Natural killer cell (primary cell): Measurements from ENCODE around the gene SNED1. TPM values are rescaled to one million over a fixed set of nuclear protein-coding genes. Genes with fewer than 3 reads are reported as not detected.

ENCODE experiments used
- ATAC-seq, 3 donors: fragments of 150-1000 bp in 2 of 3; fragments of 200-7000 bp in 1 of 3; cut with Tn5 transposase; 1 replicate in 1 of 3; 2 replicates in 2 of 3; pipeline ENCODE4 v1.10.0; 2021; ENCODE audit warnings: mild to moderate bottlenecking in 2 of 3, moderate library complexity in 2 of 3
- DNase-seq, 2 donors: peaks; one replicate each; pipeline versions ENCODE4 v3.0.0 to v3.0.0-alpha.2; 2013 to 2021; ENCODE audit warnings: mixed read lengths in 1 of 2
- H3K27ac ChIP-seq: one replicate; pipeline ENCODE4 v1.5.1; 2013; ENCODE audit warnings: mild to moderate bottlenecking, low read length
- H3K27me3 ChIP-seq: one replicate; pipeline ENCODE4 v1.6.1; 2013; ENCODE audit warnings: low read length; ENCODE audit not compliant: control insufficient read depth, insufficient read depth
- H3K36me3 ChIP-seq: one replicate; pipeline ENCODE4 v1.6.1; 2013; ENCODE audit warnings: low read length; ENCODE audit not compliant: control insufficient read depth, insufficient read depth
- H3K4me1 ChIP-seq: one replicate; pipeline ENCODE4 v1.6.1; 2013; ENCODE audit warnings: low read length; ENCODE audit not compliant: control insufficient read depth, insufficient read depth
- H3K4me3 ChIP-seq: one replicate; pipeline ENCODE4 v1.5.1; 2013; ENCODE audit warnings: low read length
- H3K9me3 ChIP-seq: one replicate; pipeline ENCODE4 v1.6.1; 2013; ENCODE audit warnings: low read length; ENCODE audit not compliant: control insufficient read depth, insufficient read depth
- H3K27ac Mint-ChIP-seq, 2 donors: one replicate each; pipeline ENCODE4 v1.8.0; 2022; ENCODE audit warnings: mild to moderate bottlenecking in 2 of 2, mixed read lengths in 2 of 2, moderate library complexity in 1 of 2
- H3K27me3 Mint-ChIP-seq, 2 donors: one replicate each; pipeline ENCODE4 v1.8.0; 2022; ENCODE audit warnings: low read depth in 2 of 2, mixed read lengths in 2 of 2
- H3K36me3 Mint-ChIP-seq: one replicate; pipeline ENCODE4 v1.8.0; 2022; ENCODE audit warnings: mixed read lengths
- H3K4me1 Mint-ChIP-seq, 2 donors: one replicate each; pipeline ENCODE4 v1.8.0; 2022; ENCODE audit warnings: mixed read lengths in 2 of 2
- H3K4me3 Mint-ChIP-seq: one replicate; pipeline ENCODE4 v1.8.0; 2022; ENCODE audit warnings: mild to moderate bottlenecking, moderate library complexity, mixed read lengths
- H3K9me3 Mint-ChIP-seq, 2 donors: one replicate each; pipeline ENCODE4 v1.8.0; 2022; ENCODE audit warnings: mixed read lengths in 2 of 2
- WGBS: methylation state at CpG from one replicate; pipeline ENCODE4 v1.1.7; 2013; ENCODE audit warnings: missing lambda C conversion rate; ENCODE audit not compliant: insufficient coverage; 5-methylcytosine and 5-hydroxymethylcytosine counted together
- intact Hi-C: fragments of 100-400 bp; cut with micrococcal nuclease; formaldehyde crosslinking; loops from one replicate; pipeline ENCODE4 v1.14.2; 2022
- total RNA-seq, 4 donors: library from RNA; stranded (reverse); fragments of 120-200 nt in 1 of 4; gene quantifications; one replicate each; pipeline versions ENCODE4 v1.2.3 to v1.2.4, GENCODE V29; 2013 to 2022
- TF ChIP-seq, protein P1 (sequence below): fragments of 200-600 bp; IDR thresholded peaks from one replicate; pipeline ENCODE4 v1.8.0; 2022; ENCODE audit warnings: antibody characterized with exemption

SNED1 gene
- total RNA-seq, 3 donors from 2014 or later (not counting 1 experiment from before 2014, with no cell fraction given): 0.97 to 4.9 (median 2.5) TPM

DNA sequence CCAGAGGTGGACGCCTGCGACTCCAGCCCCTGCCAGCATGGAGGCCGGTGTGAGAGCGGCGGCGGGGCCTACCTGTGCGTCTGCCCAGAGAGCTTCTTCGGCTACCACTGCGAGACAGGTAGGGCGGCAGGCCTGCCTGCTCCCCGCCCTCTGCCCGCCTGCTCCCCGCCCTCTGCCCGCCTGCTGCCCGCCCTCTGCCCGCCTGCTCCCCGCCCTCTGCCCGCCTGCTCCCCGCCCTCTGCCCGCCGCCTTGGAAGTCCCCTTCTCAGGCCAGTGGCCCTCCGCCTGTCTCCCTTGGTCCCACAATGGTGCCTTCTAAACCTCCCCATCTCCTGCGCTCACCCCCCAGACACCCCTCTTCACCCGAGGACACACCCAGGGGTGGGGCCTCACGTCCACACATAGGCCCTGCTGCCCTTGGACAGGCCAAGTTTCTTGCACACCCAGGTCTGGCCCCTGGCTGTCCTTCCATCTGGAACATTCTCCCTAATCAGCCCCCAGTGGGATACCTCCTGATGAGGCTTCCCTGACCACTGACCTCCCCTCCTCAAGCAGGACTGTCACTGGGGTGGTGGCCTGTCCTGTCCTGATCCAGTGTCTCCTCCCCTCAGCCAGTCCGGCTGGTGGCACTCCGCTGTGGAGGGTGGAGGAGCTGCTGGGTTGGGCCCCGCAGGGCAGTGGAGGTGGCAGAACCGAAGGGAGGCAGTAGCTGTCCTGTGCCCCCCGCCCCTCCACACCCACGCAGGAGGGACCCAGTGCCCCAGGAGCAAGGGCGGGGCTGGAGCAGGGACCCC lies 65.8 kb downstream of the SNED1 start:
- H3K4me1 ChIP-seq: peaks cover 6% of the 10 kb centered on the region
- intact Hi-C loops: no loop called here
- Mint-ChIP-seq H3K4me1 (peaks cover 0 to 4% of the 10 kb centered on the region in 2 donors), H3K4me3 (peak overlapping the region; percentile 66), H3K27ac (no peak overlapping the region), H3K9me3 (no peaks in the 10 kb centered on the region), H3K27me3 (no peaks in the 10 kb centered on the region), H3K36me3 (no peaks in the 10 kb centered on the region)
- ATAC-seq: peak in 2 of 3 donors; percentile 40 to 84
- TF ChIP-seq, protein P1, sequence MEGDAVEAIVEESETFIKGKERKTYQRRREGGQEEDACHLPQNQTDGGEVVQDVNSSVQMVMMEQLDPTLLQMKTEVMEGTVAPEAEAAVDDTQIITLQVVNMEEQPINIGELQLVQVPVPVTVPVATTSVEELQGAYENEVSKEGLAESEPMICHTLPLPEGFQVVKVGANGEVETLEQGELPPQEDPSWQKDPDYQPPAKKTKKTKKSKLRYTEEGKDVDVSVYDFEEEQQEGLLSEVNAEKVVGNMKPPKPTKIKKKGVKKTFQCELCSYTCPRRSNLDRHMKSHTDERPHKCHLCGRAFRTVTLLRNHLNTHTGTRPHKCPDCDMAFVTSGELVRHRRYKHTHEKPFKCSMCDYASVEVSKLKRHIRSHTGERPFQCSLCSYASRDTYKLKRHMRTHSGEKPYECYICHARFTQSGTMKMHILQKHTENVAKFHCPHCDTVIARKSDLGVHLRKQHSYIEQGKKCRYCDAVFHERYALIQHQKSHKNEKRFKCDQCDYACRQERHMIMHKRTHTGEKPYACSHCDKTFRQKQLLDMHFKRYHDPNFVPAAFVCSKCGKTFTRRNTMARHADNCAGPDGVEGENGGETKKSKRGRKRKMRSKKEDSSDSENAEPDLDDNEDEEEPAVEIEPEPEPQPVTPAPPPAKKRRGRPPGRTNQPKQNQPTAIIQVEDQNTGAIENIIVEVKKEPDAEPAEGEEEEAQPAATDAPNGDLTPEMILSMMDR: no peak
- no peaks in the 10 kb centered on the region for H3K27me3 ChIP-seq
- no peaks in the 10 kb centered on the region for H3K9me3 ChIP-seq
- no peak overlapping the region for H3K27ac ChIP-seq
- no peaks in the 10 kb centered on the region for H3K36me3 ChIP-seq
- peak in 1 of 2 donors; percentile 38 for DNase-seq
- 30% methylated on average over 32 of the region's 32 CpGs for WGBS
- H3K4me3 ChIP-seq: no peak overlapping the region

DNA sequence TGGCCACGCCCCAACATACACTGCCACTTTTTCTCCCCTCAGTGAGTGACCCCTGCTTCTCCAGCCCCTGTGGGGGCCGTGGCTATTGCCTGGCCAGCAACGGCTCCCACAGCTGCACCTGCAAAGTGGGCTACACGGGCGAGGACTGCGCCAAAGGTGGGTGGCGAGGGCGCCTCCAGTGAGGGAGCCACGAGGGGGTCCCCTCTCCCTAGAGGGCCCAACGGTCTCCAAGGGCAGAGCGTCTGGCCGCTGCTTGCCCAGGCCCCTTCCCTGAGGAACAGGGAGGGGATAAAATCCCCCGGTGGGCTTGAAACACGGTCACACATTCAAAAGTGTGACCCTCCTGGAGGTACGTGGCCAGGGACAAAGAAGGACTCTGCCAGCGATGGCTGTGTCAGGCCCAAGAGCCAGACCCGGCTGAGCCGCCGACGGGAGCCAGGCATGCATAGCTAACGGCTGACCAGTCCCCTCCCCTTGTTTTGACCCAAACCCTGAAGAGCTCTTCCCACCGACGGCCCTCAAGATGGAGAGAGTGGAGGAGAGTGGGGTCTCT lies 66.5 kb downstream of the SNED1 start:
- DNase-seq (no peak), ATAC-seq (no peak)
- Mint-ChIP-seq H3K27ac (no peak overlapping the region), H3K36me3 (no peaks in the 10 kb centered on the region), H3K9me3 (no peaks in the 10 kb centered on the region), H3K4me1 (peaks cover 0 to 4% of the 10 kb centered on the region in 2 donors), H3K27me3 (no peaks in the 10 kb centered on the region), H3K4me3 (no peak overlapping the region)
- intact Hi-C loops: no loop called here
- Histone ChIP-seq H3K9me3 (no peaks in the 10 kb centered on the region), H3K4me1 (peaks cover 6% of the 10 kb centered on the region), H3K27ac (no peak overlapping the region), H3K36me3 (no peaks in the 10 kb centered on the region), H3K27me3 (no peaks in the 10 kb centered on the region), H3K4me3 (no peak overlapping the region)
- TF ChIP-seq, protein P1: no peak
- WGBS: 94% methylated on average over 23 of the region's 23 CpGs

DNA sequence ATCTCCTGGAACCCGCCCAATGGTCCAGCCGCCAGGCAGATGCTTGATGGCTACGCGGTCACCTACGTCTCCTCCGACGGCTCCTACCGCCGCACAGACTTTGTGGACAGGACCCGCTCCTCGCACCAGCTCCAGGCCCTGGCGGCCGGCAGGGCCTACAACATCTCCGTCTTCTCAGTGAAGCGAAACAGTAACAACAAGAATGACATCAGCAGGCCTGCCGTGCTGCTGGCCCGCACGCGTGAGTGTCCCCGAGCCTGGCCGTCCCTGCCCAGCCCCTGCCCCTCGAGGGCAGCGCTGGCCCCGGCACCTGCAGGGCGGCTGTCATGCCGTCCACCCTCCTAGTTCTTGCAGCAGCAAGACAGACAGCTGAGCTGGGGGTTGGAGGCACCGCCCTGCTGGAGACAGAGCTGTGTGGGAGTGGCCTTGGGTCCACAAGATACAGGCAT lies 67.0 kb downstream of the SNED1 start:
- no peaks in the 10 kb centered on the region for H3K36me3 ChIP-seq
- H3K27me3 ChIP-seq: no peaks in the 10 kb centered on the region
- no peak overlapping the region for H3K4me3 ChIP-seq
- H3K27ac ChIP-seq: no peak overlapping the region
- whole genome bisulfite sequencing: 95% methylated on average over 27 of the region's 27 CpGs
- TF ChIP-seq, protein P1: no peak
- Mint-ChIP-seq H3K36me3 (no peaks in the 10 kb centered on the region), H3K27me3 (no peaks in the 10 kb centered on the region), H3K4me3 (no peak overlapping the region), H3K4me1 (peaks cover 0 to 6% of the 10 kb centered on the region in 2 donors), H3K9me3 (no peaks in the 10 kb centered on the region), H3K27ac (no peak overlapping the region)
- ATAC-seq: no peak
- intact Hi-C loops: no loop called here
- no peaks in the 10 kb centered on the region for H3K9me3 ChIP-seq
- DNase-seq: no peak
- peaks cover 6% of the 10 kb centered on the region for H3K4me1 ChIP-seq
